Subcutaneous adipose tissue (tissue), 4 donors: ENCODE data around the gene BEAN1. TPM values are rescaled to one million over a fixed set of nuclear protein-coding genes. Genes with fewer than 3 reads are reported as not detected.

Source experiments
- total RNA-seq, 4 donors: library from RNA; depleted of rRNA; stranded (reverse); fragments of >200 nt; gene quantifications; one replicate each; pipeline ENCODE4 v1.1.0, GENCODE V29; 2016
- TF ChIP-seq, protein P1 (sequence below): fragments of 450-650 bp; IDR thresholded peaks from one replicate; pipeline ENCODE4 v1.5.1; 2016; ENCODE audit warnings: low read depth, mild to moderate bottlenecking, control low read depth, antibody characterized with exemption, moderate library complexity

Gene BEAN1
- total RNA-seq, 4 donors from 2014 or later, result 0.88 TPM; not detected in 3

DNA sequence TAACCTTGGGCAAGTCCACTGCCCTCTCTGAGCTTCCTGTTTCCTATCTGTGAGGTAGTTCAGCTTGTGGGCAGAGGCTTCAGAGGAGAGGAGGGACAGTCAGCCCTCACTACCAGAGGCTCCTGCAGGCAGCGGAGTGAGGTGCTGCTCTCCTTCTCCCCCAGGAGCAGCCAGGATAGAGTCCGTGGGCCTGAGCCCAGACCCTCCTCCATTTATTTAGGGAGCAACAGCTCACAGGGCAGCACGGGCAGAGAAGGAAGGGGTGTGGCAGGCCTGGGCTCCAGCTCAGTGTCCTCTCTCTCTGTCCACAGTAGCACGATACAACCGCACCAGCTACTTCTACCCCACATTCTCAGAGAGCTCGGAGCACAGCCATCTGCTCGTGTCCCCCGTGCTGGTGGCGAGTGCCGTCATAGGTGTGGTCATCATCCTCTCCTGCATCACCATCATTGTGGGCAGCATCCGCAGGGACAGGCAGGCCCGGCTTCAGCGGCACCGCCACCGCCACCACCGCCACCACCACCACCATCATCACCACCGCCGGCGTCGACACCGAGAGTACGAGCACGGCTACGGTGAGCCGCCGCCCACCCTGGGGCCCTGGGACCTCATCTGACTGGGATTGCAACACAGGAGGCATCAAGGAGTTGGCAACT, 42.3 kb downstream of the BEAN1 start:
- TF ChIP-seq, protein P1, sequence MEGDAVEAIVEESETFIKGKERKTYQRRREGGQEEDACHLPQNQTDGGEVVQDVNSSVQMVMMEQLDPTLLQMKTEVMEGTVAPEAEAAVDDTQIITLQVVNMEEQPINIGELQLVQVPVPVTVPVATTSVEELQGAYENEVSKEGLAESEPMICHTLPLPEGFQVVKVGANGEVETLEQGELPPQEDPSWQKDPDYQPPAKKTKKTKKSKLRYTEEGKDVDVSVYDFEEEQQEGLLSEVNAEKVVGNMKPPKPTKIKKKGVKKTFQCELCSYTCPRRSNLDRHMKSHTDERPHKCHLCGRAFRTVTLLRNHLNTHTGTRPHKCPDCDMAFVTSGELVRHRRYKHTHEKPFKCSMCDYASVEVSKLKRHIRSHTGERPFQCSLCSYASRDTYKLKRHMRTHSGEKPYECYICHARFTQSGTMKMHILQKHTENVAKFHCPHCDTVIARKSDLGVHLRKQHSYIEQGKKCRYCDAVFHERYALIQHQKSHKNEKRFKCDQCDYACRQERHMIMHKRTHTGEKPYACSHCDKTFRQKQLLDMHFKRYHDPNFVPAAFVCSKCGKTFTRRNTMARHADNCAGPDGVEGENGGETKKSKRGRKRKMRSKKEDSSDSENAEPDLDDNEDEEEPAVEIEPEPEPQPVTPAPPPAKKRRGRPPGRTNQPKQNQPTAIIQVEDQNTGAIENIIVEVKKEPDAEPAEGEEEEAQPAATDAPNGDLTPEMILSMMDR, result no peak

DNA sequence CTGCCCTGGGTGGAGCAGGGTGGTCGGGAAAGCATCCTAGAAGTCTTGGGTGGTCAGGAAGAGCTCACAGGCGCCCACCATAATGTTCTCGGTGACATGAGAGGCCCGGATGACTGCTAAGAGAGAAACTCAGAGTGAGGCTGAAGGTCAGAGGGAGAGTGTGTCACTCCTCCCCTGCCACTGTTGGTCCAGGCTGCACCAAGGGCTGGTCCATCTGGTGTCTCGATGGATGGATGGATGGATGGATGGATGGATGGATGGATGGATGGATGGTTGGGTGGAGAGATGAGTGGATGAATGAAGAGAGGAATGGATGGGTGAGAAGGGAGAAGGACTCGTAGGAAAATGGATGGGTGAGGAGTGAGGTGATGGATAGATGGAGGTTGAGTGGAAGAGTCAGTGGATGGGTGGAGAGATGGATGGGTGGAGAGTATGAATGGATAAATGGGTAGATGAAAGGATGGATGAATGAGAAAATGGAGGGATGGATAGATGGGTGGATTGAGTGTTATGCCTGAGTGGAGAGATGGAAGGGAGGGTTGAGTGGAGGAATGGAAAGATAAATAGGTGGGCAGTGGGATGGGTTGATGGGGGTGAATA, 43.0 kb downstream of the BEAN1 start:
- TF ChIP-seq, protein P1, result no peak

DNA sequence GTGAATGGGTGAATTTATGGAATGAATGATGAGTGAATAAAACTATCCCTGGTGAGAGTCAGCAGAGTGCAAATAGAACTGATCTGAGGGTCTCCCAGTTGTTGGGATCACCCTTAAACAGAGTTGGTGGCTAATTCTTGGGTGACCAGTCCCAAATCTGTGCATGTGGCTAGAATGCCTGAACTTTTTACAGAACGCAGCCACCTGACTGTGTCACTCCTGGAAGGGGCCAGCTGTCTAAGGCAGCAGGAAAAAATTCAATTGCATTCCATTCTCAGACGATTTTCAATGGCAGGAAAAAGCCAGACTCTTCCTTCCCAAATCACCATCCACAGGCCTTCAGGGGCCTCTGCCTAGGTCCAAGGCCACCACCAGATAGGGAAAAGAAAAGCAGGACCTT, 43.5 kb downstream of the BEAN1 start:
- TF ChIP-seq, protein P1, result no peak

DNA sequence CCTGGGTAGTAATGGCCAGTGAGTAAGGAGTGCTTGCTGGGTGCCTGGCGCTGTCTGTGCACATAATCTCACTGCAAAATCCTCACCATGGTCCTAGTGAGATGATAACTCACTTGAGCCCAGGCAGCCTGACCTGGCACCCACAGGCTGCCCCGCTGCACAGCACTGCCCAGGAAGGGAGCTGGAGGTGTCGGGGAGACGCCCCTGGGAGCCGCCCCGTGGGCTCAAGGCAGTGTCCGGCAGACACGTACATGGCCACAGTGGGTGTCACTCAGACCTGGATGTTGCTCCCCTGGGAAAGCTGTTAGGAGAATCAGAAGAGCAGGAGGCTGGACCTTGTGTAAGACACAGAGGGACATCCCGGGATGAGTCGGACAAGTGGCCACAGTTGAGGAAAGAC, 44.2 kb downstream of the BEAN1 start:
- TF ChIP-seq, protein P1, result no peak

DNA sequence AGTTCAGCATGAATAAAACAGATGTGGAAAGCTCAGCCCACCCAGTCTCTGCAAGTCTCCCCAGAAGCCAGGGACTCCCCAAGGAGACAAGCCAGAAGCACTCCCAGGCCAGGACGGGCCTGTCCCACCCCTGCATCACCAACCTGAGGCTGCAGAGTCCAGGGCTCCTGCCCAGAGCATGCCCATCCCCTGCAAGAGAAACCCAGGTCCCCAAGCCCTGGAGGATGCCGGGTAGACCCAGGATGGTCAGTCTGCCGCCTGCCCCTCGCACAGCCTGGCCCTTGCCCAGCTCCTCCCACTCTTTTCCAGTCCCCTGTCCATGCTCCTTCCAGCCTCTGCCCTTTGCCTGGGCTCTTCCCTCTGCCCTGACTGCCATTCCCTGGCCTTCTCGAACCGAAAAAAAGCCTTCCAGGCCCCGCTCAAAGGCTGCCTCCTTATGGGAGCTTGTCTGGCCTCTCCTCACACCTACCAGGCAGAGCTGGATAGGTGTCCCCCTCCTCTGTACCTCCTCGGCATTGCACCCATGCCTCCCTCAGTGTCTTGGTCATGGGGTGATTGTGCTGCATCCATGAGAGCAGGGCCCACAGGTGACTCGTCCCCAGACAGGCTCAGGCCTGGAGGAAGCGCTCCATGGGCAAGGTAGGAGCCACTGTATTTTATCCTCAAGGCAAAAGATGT, 44.8 kb downstream of the BEAN1 start:
- TF ChIP-seq, protein P1, result no peak

DNA sequence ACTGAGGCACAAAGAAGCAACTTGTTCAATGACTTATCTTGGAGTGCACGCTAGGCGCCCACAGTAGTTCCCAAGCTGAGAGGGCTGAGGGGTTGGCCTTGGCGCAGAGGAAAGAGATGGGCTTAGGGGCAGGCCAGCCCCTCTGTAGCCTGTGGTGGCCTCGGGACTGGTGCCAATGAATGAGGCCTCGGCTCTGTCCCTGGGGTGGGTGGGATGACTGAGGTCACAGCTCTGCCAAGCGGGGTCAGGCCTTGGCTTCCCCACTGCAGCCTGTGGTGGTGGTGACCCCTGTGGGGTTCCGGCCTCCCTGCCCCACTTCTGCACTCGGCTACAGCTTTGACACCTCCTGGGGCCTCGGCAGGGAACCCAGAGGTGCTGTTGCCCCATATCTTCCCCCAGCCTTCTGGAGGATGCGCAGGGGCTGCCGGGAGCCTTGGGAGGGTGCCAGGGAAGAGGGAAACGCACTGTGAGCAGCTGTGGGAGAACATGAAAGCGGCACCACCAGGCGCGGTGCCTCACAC, 46.0 kb downstream of the BEAN1 start:
- TF ChIP-seq, protein P1, result no peak
